H1 (cell line): ENCODE results near the gene SCGB3A1. TPM values are rescaled to one million over a fixed set of nuclear protein-coding genes. Genes with fewer than 3 reads are reported as not detected.
A peak's percentile ranks its signal among the peaks of the same experiment; 100 is the strongest.

Experiments
- CTCF ChIA-PET: fragments of 300-600 bp; sonication (Branson Sonifier 250); formaldehyde crosslinking; loops from one replicate; lab custom pipeline; 2021; ENCODE audit not compliant: partially characterized antibody; lab: Charles Lee
- POLR2A ChIA-PET: fragments of 300-600 bp; sonication (Branson Sonifier 250); formaldehyde crosslinking; loops from one replicate; lab custom pipeline; 2021; ENCODE audit warnings: inconsistent platforms; ENCODE audit not compliant: partially characterized antibody; lab: Charles Lee
- DNase-seq, 2 experiments: peaks; one replicate each; pipeline versions ENCODE4 v3.0.0 to v3.0.0-alpha.2; 2010 to 2022; ENCODE audit warnings: low spot score in 2 of 2, low read depth in 1 of 2, mixed read lengths in 1 of 2
- FAIRE-seq: peaks from 2 replicates; lab custom pipeline; 2011; peaks lifted over from hg19 to GRCh38; lab: Jason Lieb, UNC
- H2AFZ ChIP-seq: 2 replicates; pipeline ENCODE4 v1.8.1; 2012; ENCODE audit warnings: low read length, inconsistent platforms
- H2AK5ac ChIP-seq: 2 replicates; pipeline ENCODE4 v1.6.1; 2013; ENCODE audit warnings: low read depth, low read length
- H2BK120ac ChIP-seq: replicated peaks from 2 replicates; pipeline ENCODE3; 2013; ENCODE audit warnings: low read depth, low read length, inconsistent platforms
- H2BK12ac ChIP-seq: 2 replicates; pipeline ENCODE4 v1.6.1; 2013; ENCODE audit warnings: low read depth, low read length
- H2BK15ac ChIP-seq: 2 replicates; pipeline ENCODE4 v1.6.1; 2013; ENCODE audit warnings: low read length
- H2BK20ac ChIP-seq: 2 replicates; pipeline ENCODE4 v1.6.1; 2013; ENCODE audit warnings: low read length
- H2BK5ac ChIP-seq: 2 replicates; pipeline ENCODE4 v1.6.1; 2013; ENCODE audit warnings: low read depth, low read length
- H3K14ac ChIP-seq: 2 replicates; pipeline ENCODE4 v1.6.1; 2013; ENCODE audit warnings: inconsistent platforms; ENCODE audit not compliant: insufficient read length
- H3K18ac ChIP-seq: 2 replicates; pipeline ENCODE4 v1.6.1; 2013; ENCODE audit warnings: low read length; ENCODE audit errors: extremely low read depth
- H3K23ac ChIP-seq: 2 replicates; pipeline ENCODE4 v1.6.1; 2013; ENCODE audit warnings: inconsistent platforms; ENCODE audit not compliant: insufficient read length
- H3K23me2 ChIP-seq: 2 replicates; pipeline ENCODE4 v1.6.1; 2013; ENCODE audit warnings: low read depth, low read length
- H3K27ac ChIP-seq: 2 replicates; pipeline ENCODE4 v1.6.1; 2011; ENCODE audit warnings: low read depth, low read length, inconsistent platforms
- H3K27me3 ChIP-seq, 4 experiments: replicated peaks in 1 of 4; 1 replicate in 1 of 4; 2 replicates in 3 of 4; pipeline versions ENCODE4 v1.6.1 to v1.8.1; 2011 to 2013; ENCODE audit warnings: low read length in 3 of 4, mild to moderate bottlenecking in 3 of 4, inconsistent platforms in 2 of 4, mixed read lengths in 2 of 4, moderate library complexity in 1 of 4; ENCODE audit not compliant: control insufficient read depth in 3 of 4, insufficient read depth in 3 of 4; ENCODE audit errors: extremely low read depth in 1 of 4
- H3K36me3 ChIP-seq, 4 experiments: 2 replicates each; pipeline versions ENCODE4 v1.6.1 to v1.8.1; 2011 to 2013; ENCODE audit warnings: mild to moderate bottlenecking in 4 of 4, low read length in 3 of 4, moderate library complexity in 2 of 4, control low read depth in 1 of 4, inconsistent platforms in 1 of 4; ENCODE audit not compliant: insufficient read depth in 4 of 4, control insufficient read depth in 2 of 4
- H3K4ac ChIP-seq: replicated peaks from 2 replicates; pipeline ENCODE3; 2013; ENCODE audit warnings: low read length, low read depth, mixed read lengths, inconsistent platforms; ENCODE audit not compliant: insufficient read length
- H3K4me1 ChIP-seq, 4 experiments: replicated peaks in 1 of 4; 1 replicate in 1 of 4; 2 replicates in 3 of 4; pipeline versions ENCODE4 v1.6.1 to v1.8.1; 2011 to 2013; ENCODE audit warnings: low read length in 3 of 4, inconsistent platforms in 2 of 4, mixed read lengths in 1 of 4; ENCODE audit not compliant: insufficient read depth in 4 of 4, control insufficient read depth in 3 of 4
- H3K4me2 ChIP-seq, 2 experiments: 2 replicates each; pipeline versions ENCODE4 v1.6.1 to v1.8.1; 2011 to 2013; ENCODE audit warnings: low read depth in 2 of 2, low read length in 2 of 2, control low read depth in 1 of 2, inconsistent platforms in 1 of 2, mild to moderate bottlenecking in 1 of 2; ENCODE audit not compliant: insufficient read depth in 1 of 2
- H3K4me3 ChIP-seq, 4 experiments: fragments of 200-600, 300-600 bp in 1 of 4; sonication (generic), shearing (Covaris generic), sonication (Bioruptor Twin) in 1 of 4; 2 replicates each; pipeline versions ENCODE4 v1.5.1 to v1.8.1; 2011 to 2016; ENCODE audit warnings: low read length in 4 of 4, low read depth in 3 of 4, control low read depth in 2 of 4, inconsistent platforms in 2 of 4, mild to moderate bottlenecking in 2 of 4, mixed read lengths in 1 of 4, moderate library complexity in 1 of 4; ENCODE audit not compliant: insufficient read depth in 2 of 4; ENCODE audit errors: extremely low read depth in 1 of 4
- H3K56ac ChIP-seq: replicated peaks from 2 replicates; pipeline ENCODE3; 2013; ENCODE audit warnings: low read depth, mild to moderate bottlenecking, mixed read lengths, low read length, inconsistent platforms; ENCODE audit not compliant: insufficient read length
- H3K79me1 ChIP-seq: 2 replicates; pipeline ENCODE4 v1.6.1; 2013; ENCODE audit warnings: low read depth, low read length, control low read depth
- H3K79me2 ChIP-seq, 2 experiments: 2 replicates each; pipeline versions ENCODE4 v1.6.1 to v1.8.1; 2012 to 2013; ENCODE audit warnings: low read length in 2 of 2, mild to moderate bottlenecking in 2 of 2, inconsistent platforms in 1 of 2; ENCODE audit not compliant: insufficient read depth in 2 of 2, control insufficient read depth in 1 of 2
- H3K9ac ChIP-seq, 4 experiments: replicated peaks in 1 of 4; 1 replicate in 1 of 4; 2 replicates in 3 of 4; pipeline versions ENCODE4 v1.6.1 to v1.8.1; 2011 to 2013; ENCODE audit warnings: low read depth in 3 of 4, low read length in 3 of 4, control low read depth in 2 of 4, mild to moderate bottlenecking in 2 of 4, moderate library complexity in 2 of 4, inconsistent platforms in 1 of 4; ENCODE audit errors: extremely low read depth in 1 of 4
- H3K9me3 ChIP-seq, 2 experiments: 2 replicates each; pipeline versions ENCODE4 v1.6.1 to v1.8.1; 2012 to 2013; ENCODE audit warnings: mild to moderate bottlenecking in 2 of 2, moderate library complexity in 2 of 2, control low read depth in 1 of 2, inconsistent platforms in 1 of 2, low read depth in 1 of 2, low read length in 1 of 2, mixed read lengths in 1 of 2; ENCODE audit not compliant: insufficient read depth in 2 of 2
- H4K20me1 ChIP-seq, 2 experiments: replicated peaks in 1 of 2; 2 replicates each; pipeline versions ENCODE3 to v1.8.1; 2011 to 2013; ENCODE audit warnings: inconsistent platforms in 2 of 2, low read length in 2 of 2, mild to moderate bottlenecking in 1 of 2; ENCODE audit not compliant: insufficient read depth in 2 of 2, control insufficient read depth in 1 of 2
- H4K5ac ChIP-seq: 2 replicates; pipeline ENCODE4 v1.6.1; 2013; ENCODE audit warnings: low read length, low read depth, mixed read lengths, inconsistent platforms; ENCODE audit not compliant: insufficient read length
- H4K8ac ChIP-seq: 2 replicates; pipeline ENCODE4 v1.8.0; 2013; ENCODE audit warnings: mild to moderate bottlenecking, moderate library complexity, low read length, inconsistent platforms; ENCODE audit not compliant: insufficient read depth; ENCODE audit errors: extremely low read depth
- H4K91ac ChIP-seq: replicated peaks from 2 replicates; pipeline ENCODE3; 2013; ENCODE audit warnings: low read length, mixed read lengths, inconsistent platforms; ENCODE audit not compliant: insufficient read length
- CBX5 ChIP-seq: fragments of 300-800, 300-1000 bp; sonication (generic); IDR thresholded peaks from 2 replicates; pipeline ENCODE4 v1.7.1; 2016; ENCODE audit warnings: antibody characterized with exemption, low read length, low read depth
- CTCF ChIP-seq, 3 experiments: IDR thresholded peaks; 1 replicate in 2 of 3; 2 replicates in 1 of 3; pipeline versions ENCODE4 v1.5.1 to v1.6.1; 2011; ENCODE audit warnings: low read length in 3 of 3, mild to moderate bottlenecking in 3 of 3, inconsistent platforms in 2 of 3, low read depth in 1 of 3, moderate library complexity in 1 of 3; ENCODE audit not compliant: insufficient read depth in 1 of 3; ENCODE audit errors: control extremely low read depth in 1 of 3
- EZH2 ChIP-seq: fragments of 200-600 bp; sonication (generic); IDR thresholded peaks from 2 replicates; pipeline ENCODE4 v1.7.1; 2012; ENCODE audit warnings: low read depth, mild to moderate bottlenecking, moderate library complexity, low read length, inconsistent platforms; ENCODE audit not compliant: severe bottlenecking
- KDM4A ChIP-seq: IDR thresholded peaks from one replicate; pipeline ENCODE4 v1.7.1; 2012; ENCODE audit warnings: low read depth, mild to moderate bottlenecking, moderate library complexity, low read length, inconsistent platforms; ENCODE audit not compliant: severe bottlenecking
- KDM5A ChIP-seq: fragments of 200-600 bp; IDR thresholded peaks from 2 replicates; pipeline ENCODE4 v1.7.1; 2012; ENCODE audit warnings: mild to moderate bottlenecking, low read length, inconsistent platforms, mixed read lengths
- POLR2A ChIP-seq, 2 experiments: IDR thresholded peaks; 1 replicate in 1 of 2; 2 replicates in 1 of 2; pipeline ENCODE4 v1.6.1; 2011; ENCODE audit warnings: low read depth in 2 of 2, low read length in 2 of 2, mild to moderate bottlenecking in 2 of 2; ENCODE audit errors: control extremely low read depth in 1 of 2
- RBBP5 ChIP-seq: IDR thresholded peaks from 2 replicates; pipeline ENCODE4 v1.7.1; 2012; ENCODE audit warnings: low read depth, mild to moderate bottlenecking, inconsistent platforms, low read length, moderate library complexity, borderline replicate concordance
- SUZ12 ChIP-seq: fragments of 200-600 bp; sonication (generic); IDR thresholded peaks from 2 replicates; pipeline ENCODE4 v1.6.1; 2012; ENCODE audit warnings: mild to moderate bottlenecking, inconsistent platforms, low read length, moderate library complexity, mixed read lengths
- WGBS, 2 experiments: shearing (Covaris generic) in 1 of 2; methylation state at CpG; one replicate each; pipeline versions ENCODE4 v1.1.6 to v1.1.7; 2013 to 2015; ENCODE audit warnings: low lambda C conversion rate in 2 of 2, mixed read lengths in 2 of 2, inconsistent platforms in 1 of 2, low coverage in 1 of 2, missing lambda C conversion rate in 1 of 2; ENCODE audit not compliant: insufficient replicate concordance in 2 of 2, insufficient coverage in 1 of 2, insufficient read length in 1 of 2; ENCODE audit errors: extremely low coverage in 1 of 2, missing lambda C conversion rate in 1 of 2; 5-methylcytosine and 5-hydroxymethylcytosine counted together
- polyA plus RNA-seq, 7 experiments: library from polyadenylated mRNA; depleted of rRNA in 3 of 7; stranded (reverse) in 5 of 7; unstranded in 2 of 7; fragments of >200 nt in 5 of 7; fragments of 200-250 nt in 2 of 7; gene quantifications; 1 replicate in 5 of 7; 2 replicates in 1 of 7; 4 replicates in 1 of 7; pipeline versions ENCODE4 v1.2.1 to v1.2.3, GENCODE V29; 2011 to 2013; ENCODE audit warnings: missing spikeins in 2 of 7, mixed read lengths in 2 of 7
- total RNA-seq: library from RNA; stranded (reverse); fragmentation: NEBNext Ultra II Directional; extraction: Animal tissue kit (Norgen Biotek cat#: 25700); gene quantifications from 2 replicates; pipeline ENCODE4 v1.2.1, GENCODE V29; 2021

The SCGB3A1 gene
- total and polyA plus RNA-seq, 2 of the 8 experiments (the other 6 are each of a cell fraction or from before 2014, with no cell fraction given): 0.20 TPM; not detected in 1

- Histone ChIP-seq H3K56ac (no peak overlapping the region), H2BK15ac (no peak overlapping the region), H3K79me2 (no peaks in the 10 kb centered on the region), H3K4me1 (peaks cover 0 to 9% (median 3%) of the 10 kb centered on the region in 4 experiments; a peak in 5 of 7 replicates), H4K91ac (no peak overlapping the region), H2AFZ (peak overlapping the region; percentile 50; the same call in 1 of the 2 replicates), H3K4ac (no peak overlapping the region), H2BK12ac (no peak overlapping the region), H4K20me1 (peaks cover 0 to 4% of the 10 kb centered on the region in 2 experiments), H3K18ac (no peak overlapping the region; the same call in 1 of the 2 replicates), H3K27ac (no peak overlapping the region), H2AK5ac (no peak overlapping the region), H3K23me2 (peaks cover 20% of the 10 kb centered on the region; the same call in 1 of the 2 replicates), H3K14ac (no peak overlapping the region), H3K27me3 (peaks cover 22 to 51% (median 40%) of the 10 kb centered on the region in 4 experiments), H3K23ac (no peak overlapping the region), H2BK20ac (no peak overlapping the region), H3K79me1 (no peaks in the 10 kb centered on the region), H4K8ac (peak overlapping the region; percentile 60; the same call in 1 of the 2 replicates), H3K4me2 (peak overlapping the region; percentile 85 to 97), H2BK5ac (no peak overlapping the region), H3K9me3 (no peaks in the 10 kb centered on the region), H2BK120ac (no peak overlapping the region), H3K9ac (no peak overlapping the region), H3K4me3 (peak overlapping the region; percentile 3 to 69 (median 46)), H4K5ac (no peak overlapping the region), H3K36me3 (no peaks in the 10 kb centered on the region; a peak in 1 of 8 replicates)
- ChIA-PET POLR2A (interaction anchor here (0.6 to 2.3 kb wide), 2 partner anchors 11 to 13 kb away, joined by 3 to 9 read pairs; no protein-coding TSS in a partner anchor), CTCF (interaction anchor here (0.6 to 1.6 kb wide), 7 partner anchors 10 to 128 kb away, joined by 3 to 5 read pairs (median 4); no protein-coding TSS in a partner anchor)
- 6% methylated on average over 41 of the region's 63 CpGs; no CpG with 5 or more reads in 1 of the 2 experiments for WGBS, 2 experiments
- FAIRE-seq (no peak), DNase-seq (peak in 1 of 2 experiments; percentile 72)
- TF ChIP-seq POLR2A (IDR thresholded peaks at IDR 0.05; ENCODE audit: control extremely low read depth in 1 of 2, low read depth in 2 of 2, low read length in 2 of 2) (no peak), KDM4A (peak; percentile 90), CTCF (IDR thresholded peaks at IDR 0.05; ENCODE audit: control extremely low read depth in 1 of 3, insufficient read depth in 1 of 3, low read depth in 1 of 3, low read length in 3 of 3) (peak in 1 of 3 experiments; percentile 7; a peak in 1 of 4 replicates), KDM5A (no peak), SUZ12 (peak; percentile 83), RBBP5 (0 out of 2 replicates have a peak, but pooled peaks have one; percentile 37), CBX5 (no peak), EZH2 (peak; percentile 76)
Measured at GRCh38 chr5:180590543-180591310, 572 bp downstream of the SCGB3A1 start.
